ENCODE data around the gene RAB11FIP5.
A peak's percentile ranks its signal among the peaks of the same experiment; 100 is the strongest.
"Not testable (repeated sequence)": the region's sequence is repeated elsewhere in the genome, so short reads cannot be mapped to it uniquely, and the experiment has no call there.

Gene RAB11FIP5

GRCh38 chr2:73112913-73113854, at the start of gene RAB11FIP5:
TSS of gene RAB11FIP5 (minus strand) at chr2:73112948. CDS start at chr2:73112777, 171 bp downstream.
- DNase-seq (ENCODE audit: low read depth in 2 of 2) = peak; percentile 66 to 68

GRCh38 chr2:73156539-73157124, 43.9 kb upstream of the RAB11FIP5 start:
- peak; percentile 30 to 40 for DNase-seq (ENCODE audit: low read depth in 2 of 2)

GRCh38 chr2:73142937-73143336, 30.2 kb upstream of the RAB11FIP5 start:
- no peak for DNase-seq (ENCODE audit: low read depth in 2 of 2)

GRCh38 chr2:73141896-73142295, 29.1 kb upstream of the RAB11FIP5 start:
- DNase-seq (ENCODE audit: low read depth in 2 of 2) = no peak

GRCh38 chr2:73135236-73135635, 22.5 kb upstream of the RAB11FIP5 start:
- no peak for DNase-seq (ENCODE audit: low read depth in 2 of 2)

- no peak for DNase-seq (ENCODE audit: low read depth in 2 of 2)
Measured at GRCh38 chr2:73134471-73134870, 21.7 kb upstream of the RAB11FIP5 start.

GRCh38 chr2:73133566-73134197, 20.9 kb upstream of the RAB11FIP5 start:
- no peak for DNase-seq (ENCODE audit: low read depth in 2 of 2)

- peak; percentile 51 to 52 for DNase-seq (ENCODE audit: low read depth in 2 of 2)
Measured at GRCh38 chr2:73131807-73132206, 19.1 kb upstream of the RAB11FIP5 start.

GRCh38 chr2:73130790-73131189, 18.0 kb upstream of the RAB11FIP5 start:
- no peak for DNase-seq (ENCODE audit: low read depth in 2 of 2)

GRCh38 chr2:73128841-73129535, 16.2 kb upstream of the RAB11FIP5 start:
- DNase-seq (ENCODE audit: low read depth in 2 of 2) = no peak

GRCh38 chr2:73122536-73122935, 9.8 kb upstream of the RAB11FIP5 start:
- DNase-seq (ENCODE audit: low read depth in 2 of 2) = no peak

GRCh38 chr2:73119611-73120239, 7.0 kb upstream of the RAB11FIP5 start:
- DNase-seq (ENCODE audit: low read depth in 2 of 2) = not testable (repeated sequence)

GRCh38 chr2:73117441-73117840, 4.7 kb upstream of the RAB11FIP5 start:
- no peak for DNase-seq (ENCODE audit: low read depth in 2 of 2)

GRCh38 chr2:73116182-73116960, 3.6 kb upstream of the RAB11FIP5 start:
- DNase-seq (ENCODE audit: low read depth in 2 of 2) = no peak

GRCh38 chr2:73114273-73114867, 1.6 kb upstream of the RAB11FIP5 start:
- DNase-seq (ENCODE audit: low read depth in 2 of 2) = no peak

- no peak for DNase-seq (ENCODE audit: low read depth in 2 of 2)
Measured at GRCh38 chr2:73112026-73112912, 479 bp downstream of the RAB11FIP5 start.

- no peak for DNase-seq (ENCODE audit: low read depth in 2 of 2)
Measured at GRCh38 chr2:73111073-73112025, 1.4 kb downstream of the RAB11FIP5 start.

All from fibroblast of skin of left quadriceps (primary cell).